K562 (cell line): Measurements from ENCODE around the gene PIK3R5.

ENCODE experiments used
- BCL6 ChIP-seq: fragments of 250-450 bp; sonication (Bioruptor Pico); IDR thresholded peaks from 2 replicates; pipeline ENCODE4 v1.4.0; 2020
- HMG20B ChIP-seq: fragments of 250-450 bp; sonication (Bioruptor Pico); IDR thresholded peaks from 2 replicates; pipeline ENCODE4 v1.5.0; 2021; ENCODE audit warnings: mild to moderate bottlenecking
- KAT7 ChIP-seq: sonication (generic); formaldehyde crosslinking; IDR thresholded peaks from 2 replicates; pipeline ENCODE4 v1.8.0; 2022; ENCODE audit warnings: missing genetic modification reagents, mild to moderate bottlenecking, borderline replicate concordance
- MTA2 ChIP-seq: fragments of 450-650 bp; IDR thresholded peaks from 2 replicates; pipeline ENCODE4 v1.6.1; 2016; ENCODE audit warnings: low read depth
- NONO ChIP-seq, 2 experiments: fragments of 200-400 bp in 1 of 2; fragments of 450-650 bp in 1 of 2; formaldehyde crosslinking in 1 of 2; IDR thresholded peaks; 2 replicates each; pipeline ENCODE4 v1.6.1; 2017; ENCODE audit warnings: low read depth in 2 of 2, mild to moderate bottlenecking in 2 of 2, moderate library complexity in 2 of 2, low read length in 1 of 2
- POLR2A ChIP-seq: fragments of 450-650 bp; conservative IDR thresholded peaks from 2 replicates; pipeline ENCODE4 v1.6.1; 2016

DNA sequence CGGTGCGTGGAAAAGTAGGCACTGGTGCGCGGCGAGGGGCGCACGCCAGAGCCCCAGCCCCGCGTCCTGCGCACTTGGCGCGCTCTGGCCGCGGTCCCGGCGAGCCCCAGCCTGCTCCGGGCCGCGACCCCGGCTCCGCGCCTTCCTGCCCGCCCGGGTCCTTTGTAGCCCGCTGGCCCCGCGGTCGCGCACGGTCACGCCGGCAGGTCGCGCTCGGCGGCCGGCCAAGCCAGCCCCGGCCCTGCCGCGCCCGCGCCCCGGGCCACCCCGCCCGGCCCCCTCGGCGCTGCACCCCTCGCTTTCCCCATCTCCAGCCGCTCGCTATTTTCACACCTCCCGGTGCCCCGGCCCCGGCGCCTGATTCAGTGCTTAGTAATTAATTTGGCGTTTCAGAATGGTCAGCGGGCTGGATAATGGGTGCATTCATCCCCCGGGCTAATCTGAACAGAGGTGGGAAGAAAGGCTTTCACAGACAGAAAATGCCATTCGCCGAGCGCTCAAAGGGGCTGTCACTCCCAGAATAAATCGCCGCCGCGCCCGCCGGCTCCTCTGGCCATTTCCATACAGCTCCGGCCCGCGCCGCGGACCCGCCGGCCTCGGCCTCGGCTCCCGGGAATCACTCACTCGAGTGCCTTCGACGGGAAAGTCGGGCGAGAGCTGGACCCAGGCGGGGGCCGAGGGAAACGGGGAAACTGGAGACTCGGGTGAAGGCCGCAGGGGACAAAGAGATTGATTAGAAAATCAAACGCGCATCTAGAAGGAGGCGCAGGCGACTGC lies 38.0 kb upstream of the PIK3R5 start:
- TF ChIP-seq KAT7 (CRISPR knock-in tag) (no peak), HMG20B (CRISPR knock-in tag) (no peak), BCL6 (CRISPR knock-in tag) (no peak), NONO (IDR thresholded peaks at IDR 0.05; ENCODE audit: low read depth in 2 of 2, low read length in 1 of 2) (no peak), POLR2A (no peak), MTA2 (no peak)
